ENCODE results near the gene C9orf85. TPM values are rescaled to one million over a fixed set of nuclear protein-coding genes. Genes with fewer than 3 reads are reported as not detected.

Gene C9orf85, protein sequence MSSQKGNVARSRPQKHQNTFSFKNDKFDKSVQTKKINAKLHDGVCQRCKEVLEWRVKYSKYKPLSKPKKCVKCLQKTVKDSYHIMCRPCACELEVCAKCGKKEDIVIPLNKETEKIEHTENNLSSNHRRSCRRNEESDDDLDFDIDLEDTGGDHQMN
- total RNA-seq (1 to 10 TPM; 6.3 to 8.3 (median 6.8) TPM), polyA plus RNA-seq (7.6 TPM)
- long read RNA-seq, donor 1, partial matches to known transcripts: 1 of 11 reads
- long read RNA-seq, donor 1, other reads (novel, unspliced or antisense): 6 of 11 reads
- long read RNA-seq, donor 2, partial matches to known transcripts: 0 of 1 reads
- long read RNA-seq, donor 2, other reads (novel, unspliced or antisense): 1 of 1 reads
- long read RNA-seq, donor 3, partial matches to known transcripts: 0 of 9 reads
- long read RNA-seq, donor 3, other reads (novel, unspliced or antisense): 5 of 9 reads
- long read RNA-seq, donor 4, partial matches to known transcripts: 0 of 5 reads
- long read RNA-seq, donor 4, other reads (novel, unspliced or antisense): 2 of 5 reads

DNA sequence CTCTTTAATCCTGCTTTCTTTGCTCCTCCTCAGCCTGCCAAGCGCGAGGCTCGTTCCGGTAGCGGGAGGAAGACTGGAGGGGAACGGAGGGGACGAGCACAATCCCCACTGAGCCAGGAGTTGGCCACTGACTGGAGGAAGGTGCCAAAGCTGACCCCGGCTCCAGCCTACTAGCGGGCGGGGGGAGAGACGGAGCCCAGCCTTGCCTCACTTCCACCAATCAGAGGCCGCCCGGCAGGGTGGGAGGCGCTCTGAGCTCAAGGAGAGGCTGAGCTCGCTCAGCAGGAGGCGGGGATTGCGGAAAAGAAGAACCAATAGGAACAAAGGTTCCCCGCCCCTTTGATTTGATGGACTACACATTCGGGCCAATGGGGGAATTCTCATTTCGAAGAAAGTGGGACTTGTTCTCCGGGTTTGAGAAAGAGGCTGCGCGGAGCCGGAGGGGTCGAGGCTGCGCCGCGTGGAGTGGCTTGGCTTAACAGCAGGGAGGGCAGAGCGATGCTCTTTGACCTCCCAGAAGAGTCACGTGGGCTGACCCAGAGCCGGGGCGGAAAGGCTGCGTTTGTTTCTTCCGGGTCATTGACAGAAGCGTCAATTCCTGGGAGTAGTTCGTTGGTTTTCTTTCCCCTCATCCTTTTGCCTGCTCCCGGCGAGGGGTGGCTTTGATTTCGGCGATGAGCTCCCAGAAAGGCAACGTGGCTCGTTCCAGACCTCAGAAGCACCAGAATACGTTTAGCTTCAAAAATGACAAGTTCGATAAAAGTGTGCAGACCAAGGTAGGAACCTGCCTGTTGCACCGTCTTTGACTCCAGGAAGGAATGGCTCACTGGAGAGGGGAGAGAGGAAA is at the start of gene C9orf85, which contains the start of gene ABHD17B:
TSS of gene C9orf85 (plus strand) at position 579 of the 847 bp plus-strand sequence. CDS start at position 675, 96 bp downstream.
TSS of gene ABHD17B (minus strand) at position 133 of the 847 bp plus-strand sequence. CDS start 36,113 bp downstream, outside the sequence.
- WGBS: under 1% methylated on average over 45 of the region's 45 CpGs
- Histone ChIP-seq H3K27me3 (ENCODE audit: control insufficient read depth, insufficient read depth) (no peaks in the 10 kb centered on the region), H3K27ac (ENCODE audit: low read length) (peak within 1 kb of the TSS; percentile 89), H3K4me1 (ENCODE audit: control insufficient read depth, insufficient read depth, low read length) (peaks cover 3% of the 10 kb centered on the region), H3K4me3 (ENCODE audit: low read length) (peak within 1 kb of the TSS; percentile 89), H3K9me3 (ENCODE audit: control insufficient read depth, low read length) (no peaks in the 10 kb centered on the region)
- intact Hi-C loops (cut with DNase I): no loop called here
- ATAC-seq (peak; percentile 99 to 100), DNase-seq (peak; percentile 99 to 100 (median 100))

DNA sequence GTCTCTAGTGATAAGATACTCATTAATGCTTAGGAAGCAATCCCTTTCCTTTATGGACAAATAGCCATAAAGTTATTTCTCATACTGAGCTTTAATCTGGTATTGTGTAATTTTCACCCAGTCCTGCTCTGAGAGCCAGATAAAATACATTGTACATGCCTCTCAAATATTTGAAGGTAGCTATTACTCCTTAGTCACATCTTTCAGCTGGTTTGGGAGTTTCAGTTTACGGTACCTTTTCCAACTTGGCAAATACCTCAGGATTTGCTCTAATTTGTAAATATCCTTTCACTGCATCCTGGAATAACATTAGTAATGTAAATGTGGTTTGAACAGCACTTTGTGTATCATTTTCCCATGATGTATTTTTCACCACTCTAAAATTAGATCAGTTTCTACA is 47.8 kb upstream of the C9orf85 start:
- Histone ChIP-seq H3K4me1 (ENCODE audit: control insufficient read depth, insufficient read depth, low read length) (no peaks in the 10 kb centered on the region), H3K27ac (ENCODE audit: low read length) (no peak overlapping the region), H3K4me3 (ENCODE audit: low read length) (no peak overlapping the region), H3K27me3 (ENCODE audit: control insufficient read depth, insufficient read depth) (no peaks in the 10 kb centered on the region), H3K9me3 (ENCODE audit: control insufficient read depth, low read length) (no peaks in the 10 kb centered on the region)
- no peak for DNase-seq
- intact Hi-C loops (cut with DNase I): no loop called here
- WGBS: 87% methylated on average over 1 of the region's 1 CpG
- no peak for ATAC-seq

DNA sequence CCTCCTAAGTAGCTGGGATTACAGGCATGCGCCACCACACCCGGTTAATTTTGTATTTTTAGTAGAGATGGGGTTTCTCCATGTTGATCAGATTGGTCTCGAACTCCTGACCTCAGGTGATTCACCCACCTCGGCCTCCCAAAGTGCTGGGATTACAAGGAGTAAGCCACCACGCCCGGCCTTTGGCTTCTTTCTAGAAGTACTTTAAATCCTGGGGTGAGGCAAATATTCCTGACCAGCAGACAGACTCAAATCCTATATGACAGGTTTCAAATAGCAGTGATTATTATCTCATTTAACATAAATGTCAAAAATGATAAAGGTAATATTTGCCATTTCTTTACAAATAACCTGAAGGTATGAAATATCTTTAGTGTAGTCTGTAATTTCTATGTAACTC is 36.1 kb upstream of the C9orf85 start:
- WGBS: 97% methylated on average over 6 of the region's 6 CpGs
- intact Hi-C loops (cut with DNase I): no loop called here
- Histone ChIP-seq H3K27ac (ENCODE audit: low read length) (no peak overlapping the region), H3K27me3 (ENCODE audit: control insufficient read depth, insufficient read depth) (no peaks in the 10 kb centered on the region), H3K9me3 (ENCODE audit: control insufficient read depth, low read length) (no peaks in the 10 kb centered on the region), H3K4me1 (ENCODE audit: control insufficient read depth, insufficient read depth, low read length) (no peaks in the 10 kb centered on the region), H3K4me3 (ENCODE audit: low read length) (no peak overlapping the region)
- no peak for ATAC-seq
- no peak for DNase-seq

DNA sequence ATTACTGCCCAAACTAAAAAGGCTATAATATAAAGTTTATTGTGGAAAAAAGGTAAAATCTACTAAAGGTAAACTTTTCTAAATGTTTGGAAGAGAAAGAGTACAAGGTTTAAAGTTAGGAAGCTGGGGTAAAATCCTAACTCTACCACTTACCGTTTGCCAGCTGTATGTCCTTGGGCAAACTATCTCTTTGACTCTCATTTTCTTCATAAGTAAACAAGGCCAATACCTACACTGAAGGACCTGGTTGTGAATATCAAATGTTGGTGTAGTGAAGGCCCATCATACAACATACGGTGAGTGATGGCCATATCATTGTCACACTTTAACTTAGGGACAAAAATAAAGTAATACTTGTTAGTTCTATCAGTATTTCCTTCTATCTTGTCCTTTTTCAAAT is 35.3 kb upstream of the C9orf85 start:
- intact Hi-C loops (cut with DNase I): no loop called here
- H3K27ac ChIP-seq (ENCODE audit: low read length): no peak overlapping the region
- WGBS: 90% methylated on average over 2 of the region's 2 CpGs
- DNase-seq (no peak), ATAC-seq (no peak)
- H3K9me3 ChIP-seq (ENCODE audit: control insufficient read depth, low read length): no peaks in the 10 kb centered on the region
- H3K27me3 ChIP-seq (ENCODE audit: control insufficient read depth, insufficient read depth): no peaks in the 10 kb centered on the region
- no peaks in the 10 kb centered on the region for H3K4me1 ChIP-seq (ENCODE audit: control insufficient read depth, insufficient read depth, low read length)
- H3K4me3 ChIP-seq (ENCODE audit: low read length): no peak overlapping the region

DNA sequence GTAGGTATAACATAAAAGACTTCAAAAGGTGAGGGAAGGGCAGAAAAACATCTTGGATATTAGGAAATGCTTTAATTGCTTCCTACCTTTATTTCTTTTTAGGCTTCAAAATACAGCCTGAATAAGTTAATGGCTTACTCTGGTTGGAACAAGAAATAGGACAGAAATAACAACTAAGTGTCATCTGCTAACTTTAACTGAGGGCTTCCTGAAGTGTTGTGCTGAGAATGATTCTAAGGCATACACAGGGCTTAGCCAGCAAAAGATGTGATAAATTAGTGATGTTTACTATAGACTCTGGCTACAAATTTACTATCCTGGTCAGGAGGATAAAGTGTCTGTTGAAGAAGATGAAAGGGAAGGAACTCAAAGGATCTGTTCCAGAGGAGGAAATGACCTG is 34.6 kb upstream of the C9orf85 start:
- Histone ChIP-seq H3K4me1 (ENCODE audit: control insufficient read depth, insufficient read depth, low read length) (no peaks in the 10 kb centered on the region), H3K27ac (ENCODE audit: low read length) (no peak overlapping the region), H3K27me3 (ENCODE audit: control insufficient read depth, insufficient read depth) (no peaks in the 10 kb centered on the region), H3K4me3 (ENCODE audit: low read length) (no peak overlapping the region), H3K9me3 (ENCODE audit: control insufficient read depth, low read length) (no peaks in the 10 kb centered on the region)
- ATAC-seq: no peak
- intact Hi-C loops (cut with DNase I): no loop called here
- DNase-seq: no peak

DNA sequence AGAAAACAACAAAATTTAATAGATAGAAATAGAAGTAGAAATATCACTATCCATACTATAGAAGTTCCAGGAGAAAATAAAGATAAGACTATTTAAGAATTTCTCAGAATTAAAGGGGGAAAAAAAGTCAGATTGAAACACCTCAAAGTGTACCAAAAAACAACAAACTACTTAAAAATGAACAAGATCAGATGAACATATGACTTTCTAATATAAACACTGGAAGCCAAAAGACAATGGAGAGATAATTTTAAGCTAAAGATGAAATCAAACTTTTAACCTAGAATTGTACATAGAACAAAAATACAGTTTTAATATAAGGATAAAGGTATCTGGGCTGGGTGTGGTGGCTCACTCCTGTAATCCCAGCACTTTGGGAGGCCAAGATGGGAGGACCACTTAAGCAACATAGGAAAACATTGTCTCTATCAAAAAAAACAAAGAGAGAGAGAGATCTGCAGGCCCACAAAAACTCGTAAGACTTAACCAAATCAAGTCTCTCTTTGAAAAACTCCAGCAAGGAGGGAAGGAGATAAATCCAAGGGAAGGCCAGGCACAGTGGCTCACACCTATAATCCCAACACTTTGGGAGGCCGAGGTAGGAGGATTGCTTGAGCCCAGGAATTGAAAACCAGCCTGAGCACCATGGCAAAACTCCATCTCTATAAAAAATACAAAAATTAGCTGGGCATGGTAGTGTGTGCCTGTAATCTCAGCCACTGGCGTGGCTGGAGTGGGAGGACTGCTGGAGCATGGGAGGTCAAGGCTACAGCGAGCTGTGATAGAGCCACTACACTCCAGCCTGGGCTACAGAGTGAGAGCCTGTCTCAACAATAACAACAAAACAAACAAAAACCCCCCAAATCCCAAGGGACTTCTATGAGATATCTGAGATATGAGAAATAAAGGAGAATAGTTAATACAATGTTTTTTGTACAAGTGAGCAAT is 32.8 kb upstream of the C9orf85 start:
- no peak overlapping the region for H3K4me3 ChIP-seq (ENCODE audit: low read length)
- intact Hi-C loops (cut with DNase I): no loop called here
- H3K9me3 ChIP-seq (ENCODE audit: control insufficient read depth, low read length): no peaks in the 10 kb centered on the region
- no peak overlapping the region for H3K27ac ChIP-seq (ENCODE audit: low read length)
- H3K27me3 ChIP-seq (ENCODE audit: control insufficient read depth, insufficient read depth): no peaks in the 10 kb centered on the region
- peak in 1 of 3 donors; percentile 3 for DNase-seq
- H3K4me1 ChIP-seq (ENCODE audit: control insufficient read depth, insufficient read depth, low read length): no peaks in the 10 kb centered on the region
- ATAC-seq: no peak
- WGBS: 100% methylated on average over 4 of the region's 4 CpGs

DNA sequence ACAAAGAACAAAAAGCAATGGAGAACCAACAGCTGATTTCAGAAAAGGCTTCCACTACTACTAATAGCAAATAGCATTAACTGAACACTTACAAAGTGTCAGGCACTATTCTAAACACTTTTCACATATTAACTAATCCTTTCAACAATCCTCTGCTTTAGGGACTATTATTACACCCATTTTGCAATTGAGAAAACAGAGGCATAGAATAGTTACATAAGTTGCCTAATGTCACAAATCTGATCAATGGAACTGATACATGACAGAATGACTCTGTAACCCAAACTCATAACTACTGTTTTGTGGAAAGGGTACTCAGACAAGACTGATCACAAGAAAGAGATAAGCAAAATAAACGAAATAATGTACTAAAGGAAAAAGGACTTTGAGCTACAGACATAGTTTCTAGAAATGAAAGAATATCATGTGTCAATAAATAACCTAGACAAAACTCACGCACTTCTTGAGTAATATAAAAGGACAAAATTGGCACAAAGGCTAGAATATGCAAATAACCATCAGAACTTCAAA is 31.7 kb upstream of the C9orf85 start:
- H3K4me1 ChIP-seq (ENCODE audit: control insufficient read depth, insufficient read depth, low read length): no peaks in the 10 kb centered on the region
- H3K9me3 ChIP-seq (ENCODE audit: control insufficient read depth, low read length): no peaks in the 10 kb centered on the region
- ATAC-seq: no peak
- H3K27me3 ChIP-seq (ENCODE audit: control insufficient read depth, insufficient read depth): no peaks in the 10 kb centered on the region
- no peak overlapping the region for H3K4me3 ChIP-seq (ENCODE audit: low read length)
- DNase-seq: no peak
- WGBS: 96% methylated on average over 2 of the region's 2 CpGs
- H3K27ac ChIP-seq (ENCODE audit: low read length): no peak overlapping the region
- intact Hi-C loops (cut with DNase I): no loop called here

DNA sequence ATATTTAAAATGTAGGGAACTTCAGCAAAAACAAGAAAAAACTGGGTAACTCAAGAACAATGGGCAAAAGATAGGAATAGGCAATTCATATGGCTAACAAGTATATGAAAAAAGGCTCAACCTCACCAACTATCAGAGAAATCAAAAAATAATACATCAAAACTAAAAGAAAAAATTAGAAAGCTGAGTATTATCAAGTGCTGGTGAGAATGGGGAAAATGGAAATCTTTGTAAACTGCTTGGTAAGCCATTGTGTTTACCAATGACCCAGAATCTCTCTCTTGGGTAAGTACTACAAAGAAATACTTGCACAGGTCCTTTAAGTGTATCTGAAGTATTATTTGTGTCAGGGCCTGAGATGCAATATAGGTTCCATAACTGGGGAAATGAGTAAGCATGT is 27.4 kb upstream of the C9orf85 start:
- Histone ChIP-seq H3K27ac (ENCODE audit: low read length) (no peak overlapping the region), H3K9me3 (ENCODE audit: control insufficient read depth, low read length) (no peaks in the 10 kb centered on the region), H3K27me3 (ENCODE audit: control insufficient read depth, insufficient read depth) (no peaks in the 10 kb centered on the region), H3K4me1 (ENCODE audit: control insufficient read depth, insufficient read depth, low read length) (no peaks in the 10 kb centered on the region), H3K4me3 (ENCODE audit: low read length) (no peak overlapping the region)
- no peak for DNase-seq
- no peak for ATAC-seq
- intact Hi-C loops (cut with DNase I): no loop called here

DNA sequence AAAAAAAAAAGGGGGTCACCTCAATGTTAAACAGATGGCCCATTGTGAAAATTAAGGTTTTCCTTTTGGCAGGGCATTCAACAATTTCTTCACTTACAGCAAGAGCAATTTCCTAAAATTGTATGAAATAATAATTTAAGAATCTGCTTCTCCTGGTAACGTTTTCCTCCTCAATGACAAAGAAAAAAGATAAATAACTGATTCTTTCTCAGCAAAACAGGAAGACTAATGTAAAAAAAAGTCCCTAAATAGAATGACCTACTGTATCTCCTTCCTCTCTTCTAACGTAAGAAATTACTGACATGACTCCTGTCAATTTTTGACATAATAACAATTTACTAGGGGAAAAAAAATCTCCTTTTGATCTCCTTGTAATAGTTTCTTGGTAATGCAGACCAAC is 26.0 kb upstream of the C9orf85 start:
- Histone ChIP-seq H3K27me3 (ENCODE audit: control insufficient read depth, insufficient read depth) (no peaks in the 10 kb centered on the region), H3K4me1 (ENCODE audit: control insufficient read depth, insufficient read depth, low read length) (peaks cover 1% of the 10 kb centered on the region), H3K4me3 (ENCODE audit: low read length) (no peak overlapping the region), H3K27ac (ENCODE audit: low read length) (no peak overlapping the region), H3K9me3 (ENCODE audit: control insufficient read depth, low read length) (no peaks in the 10 kb centered on the region)
- no peak for ATAC-seq
- no peak for DNase-seq
- 27% methylated on average over 2 of the region's 2 CpGs for WGBS
- intact Hi-C loops (cut with DNase I): no loop called here

DNA sequence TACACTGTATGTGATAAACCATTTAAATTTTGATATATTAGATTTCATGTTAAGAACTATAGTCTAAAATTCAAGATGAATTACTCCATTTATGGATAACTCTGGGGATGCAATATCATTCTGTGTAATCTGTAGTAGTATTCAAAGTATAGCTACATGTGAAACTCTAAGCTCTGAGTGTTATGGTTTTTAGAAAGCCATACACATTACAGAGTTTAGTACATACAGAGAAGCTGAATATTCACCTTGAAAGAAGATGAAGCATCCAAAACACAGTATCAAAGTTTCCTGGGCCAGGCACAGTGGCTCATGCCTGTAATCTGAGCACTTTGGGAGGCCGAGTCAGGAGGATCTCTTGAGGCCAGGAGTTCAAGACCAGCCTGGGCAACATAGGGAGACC is 25.4 kb upstream of the C9orf85 start:
- H3K9me3 ChIP-seq (ENCODE audit: control insufficient read depth, low read length): no peaks in the 10 kb centered on the region
- no peak for ATAC-seq
- WGBS: 93% methylated on average over 1 of the region's 1 CpG
- H3K4me1 ChIP-seq (ENCODE audit: control insufficient read depth, insufficient read depth, low read length): peaks cover 1% of the 10 kb centered on the region
- intact Hi-C loops (cut with DNase I): no loop called here
- no peak for DNase-seq
- no peak overlapping the region for H3K4me3 ChIP-seq (ENCODE audit: low read length)
- H3K27me3 ChIP-seq (ENCODE audit: control insufficient read depth, insufficient read depth): no peaks in the 10 kb centered on the region
- H3K27ac ChIP-seq (ENCODE audit: low read length): no peak overlapping the region

Measured in right cardiac atrium (tissue), 5 donors.